Hepatocyte (in vitro differentiated cells): ENCODE results near the gene PALLD. TPM values are rescaled to one million over a fixed set of nuclear protein-coding genes. Genes with fewer than 3 reads are reported as not detected.

Experiments
- DNase-seq: peaks from one replicate; pipeline ENCODE4 v3.0.0-alpha.2; 2016; ENCODE audit warnings: low spot score
- H2AFZ ChIP-seq: fragments of 200-600 bp; sonication (generic); 2 replicates; pipeline ENCODE4 v1.6.0; 2016; ENCODE audit warnings: antibody characterized with exemption, mild to moderate bottlenecking
- H3K27ac ChIP-seq: fragments of 200-600 bp; sonication (generic); 2 replicates; pipeline ENCODE4 v1.5.1; 2016; ENCODE audit warnings: mild to moderate bottlenecking
- H3K27me3 ChIP-seq: fragments of 200-600 bp; sonication (generic); 2 replicates; pipeline ENCODE4 v1.6.1; 2016
- H3K36me3 ChIP-seq: fragments of 200-600 bp; sonication (generic); replicated peaks from 2 replicates; pipeline ENCODE4 v1.5.1; 2016; ENCODE audit warnings: low read depth; ENCODE audit not compliant: insufficient read depth
- H3K4me1 ChIP-seq: fragments of 200-600 bp; sonication (generic); 2 replicates; pipeline ENCODE4 v1.5.1; 2016; ENCODE audit warnings: mild to moderate bottlenecking, moderate library complexity; ENCODE audit not compliant: insufficient read depth
- H3K4me2 ChIP-seq: fragments of 200-600 bp; sonication (generic); 2 replicates; pipeline ENCODE4 v1.6.0; 2016
- H3K4me3 ChIP-seq: fragments of 200-600 bp; sonication (generic); 2 replicates; pipeline ENCODE4 v1.5.1; 2016; ENCODE audit warnings: mild to moderate bottlenecking
- H3K79me2 ChIP-seq: fragments of 200-600 bp; sonication (generic); 2 replicates; pipeline ENCODE4 v1.6.0; 2017; ENCODE audit warnings: mild to moderate bottlenecking
- H3K9me2 ChIP-seq: fragments of 200-600 bp; sonication (generic); replicated peaks from 2 replicates; pipeline ENCODE4 v1.6.0; 2017; ENCODE audit warnings: mild to moderate bottlenecking; ENCODE audit not compliant: insufficient read depth
- H3K9me3 ChIP-seq: fragments of 200-600 bp; sonication (generic); 2 replicates; pipeline ENCODE4 v1.5.1; 2016; ENCODE audit warnings: low read depth, mild to moderate bottlenecking
- H4K20me1 ChIP-seq: fragments of 200-600 bp; sonication (generic); 2 replicates; pipeline ENCODE4 v1.6.0; 2016; ENCODE audit warnings: mild to moderate bottlenecking; ENCODE audit not compliant: insufficient read depth, poor library complexity, severe bottlenecking
- EZH2 ChIP-seq: fragments of 200-600 bp; sonication (generic); IDR thresholded peaks from 2 replicates; pipeline ENCODE4 v1.6.1; 2016; ENCODE audit warnings: antibody characterized with exemption, mild to moderate bottlenecking, borderline replicate concordance
- EZH2phosphoT487 ChIP-seq: fragments of 200-600 bp; sonication (generic); IDR thresholded peaks from one replicate; pipeline ENCODE4 v1.6.1; 2018; ENCODE audit warnings: antibody characterized with exemption, mild to moderate bottlenecking, low read depth, moderate library complexity; ENCODE audit not compliant: unreplicated experiment, severe bottlenecking
- WGBS: methylation state at CpG from one replicate; pipeline ENCODE4 v1.1.6; 2016; ENCODE audit warnings: low lambda C conversion rate; ENCODE audit errors: missing lambda C conversion rate; 5-methylcytosine and 5-hydroxymethylcytosine counted together
- polyA plus RNA-seq: library from polyadenylated mRNA; unstranded; fragments of >200 nt; fragmentation: Nextera tagmentation; extraction: Ambion mirVana; gene quantifications from 2 replicates; pipeline ENCODE4 v1.2.1, GENCODE V29; 2016
- total RNA-seq: library from RNA; depleted of rRNA; stranded (reverse); fragments of >200 nt; gene quantifications from 2 replicates; pipeline ENCODE4 v1.2.3, GENCODE V29; 2014
- TF ChIP-seq, protein P1 (sequence below): fragments of 200-600 bp; sonication (generic); IDR thresholded peaks from 2 replicates; pipeline ENCODE4 v1.5.1; 2016; ENCODE audit warnings: antibody characterized with exemption, mild to moderate bottlenecking; ENCODE audit not compliant: poor library complexity

PALLD gene
- total and polyA plus RNA-seq, 2 experiments from 2014 or later: 82.7 to 85.2 TPM

DNA sequence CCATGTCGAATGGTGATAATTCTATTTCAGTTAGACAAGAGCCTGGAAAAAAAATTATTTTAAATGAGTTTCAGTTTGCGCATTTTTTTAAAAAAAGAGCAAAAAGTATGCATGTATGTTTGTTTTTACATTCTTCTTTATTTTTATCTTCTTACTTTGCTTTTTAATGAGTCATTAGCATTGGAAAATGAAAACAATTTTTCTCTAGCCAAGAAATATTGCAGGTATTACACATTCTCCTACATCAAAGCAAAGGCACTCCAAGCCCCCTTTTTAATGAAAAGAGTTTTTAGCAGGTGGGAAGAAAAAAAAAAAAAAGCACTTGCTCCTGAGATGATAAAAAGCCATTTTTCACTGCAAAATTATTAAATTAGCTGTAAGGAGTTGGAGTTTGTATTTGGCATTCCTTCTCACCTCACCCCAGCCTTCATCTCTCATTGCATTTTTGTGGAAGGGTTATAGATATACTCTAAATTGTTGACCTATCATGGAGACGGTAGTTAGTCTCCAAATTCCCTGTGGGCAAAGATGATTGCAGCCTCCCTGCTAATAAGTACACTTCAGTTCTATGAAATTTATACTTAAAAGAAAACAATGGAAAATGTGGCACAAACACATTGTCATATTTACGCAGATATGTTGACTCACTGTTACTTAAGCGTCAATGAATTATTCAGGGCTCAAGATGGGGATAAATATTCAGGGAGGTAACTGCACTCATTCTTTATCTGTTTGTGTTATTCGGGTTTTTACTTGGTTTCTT is 43.8 kb downstream of the PALLD start:
- WGBS: 85% methylated on average over 6 of the region's 6 CpGs
- TF ChIP-seq EZH2 (no peak), EZH2phosphoT487 (no peak)
- TF ChIP-seq, protein P1, sequence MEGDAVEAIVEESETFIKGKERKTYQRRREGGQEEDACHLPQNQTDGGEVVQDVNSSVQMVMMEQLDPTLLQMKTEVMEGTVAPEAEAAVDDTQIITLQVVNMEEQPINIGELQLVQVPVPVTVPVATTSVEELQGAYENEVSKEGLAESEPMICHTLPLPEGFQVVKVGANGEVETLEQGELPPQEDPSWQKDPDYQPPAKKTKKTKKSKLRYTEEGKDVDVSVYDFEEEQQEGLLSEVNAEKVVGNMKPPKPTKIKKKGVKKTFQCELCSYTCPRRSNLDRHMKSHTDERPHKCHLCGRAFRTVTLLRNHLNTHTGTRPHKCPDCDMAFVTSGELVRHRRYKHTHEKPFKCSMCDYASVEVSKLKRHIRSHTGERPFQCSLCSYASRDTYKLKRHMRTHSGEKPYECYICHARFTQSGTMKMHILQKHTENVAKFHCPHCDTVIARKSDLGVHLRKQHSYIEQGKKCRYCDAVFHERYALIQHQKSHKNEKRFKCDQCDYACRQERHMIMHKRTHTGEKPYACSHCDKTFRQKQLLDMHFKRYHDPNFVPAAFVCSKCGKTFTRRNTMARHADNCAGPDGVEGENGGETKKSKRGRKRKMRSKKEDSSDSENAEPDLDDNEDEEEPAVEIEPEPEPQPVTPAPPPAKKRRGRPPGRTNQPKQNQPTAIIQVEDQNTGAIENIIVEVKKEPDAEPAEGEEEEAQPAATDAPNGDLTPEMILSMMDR: no peak
- H3K4me1 ChIP-seq: no peaks in the 10 kb centered on the region
- H3K36me3 ChIP-seq: no peaks in the 10 kb centered on the region
- no peaks in the 10 kb centered on the region for H3K27me3 ChIP-seq
- H4K20me1 ChIP-seq: no peaks in the 10 kb centered on the region
- H3K79me2 ChIP-seq: no peaks in the 10 kb centered on the region
- H3K4me2 ChIP-seq: no peak overlapping the region
- no peak overlapping the region for H3K27ac ChIP-seq
- no peaks in the 10 kb centered on the region for H3K9me2 ChIP-seq
- no peak overlapping the region for H3K4me3 ChIP-seq
- DNase-seq: no peak
- H3K9me3 ChIP-seq: no peaks in the 10 kb centered on the region
- no peak overlapping the region for H2AFZ ChIP-seq

DNA sequence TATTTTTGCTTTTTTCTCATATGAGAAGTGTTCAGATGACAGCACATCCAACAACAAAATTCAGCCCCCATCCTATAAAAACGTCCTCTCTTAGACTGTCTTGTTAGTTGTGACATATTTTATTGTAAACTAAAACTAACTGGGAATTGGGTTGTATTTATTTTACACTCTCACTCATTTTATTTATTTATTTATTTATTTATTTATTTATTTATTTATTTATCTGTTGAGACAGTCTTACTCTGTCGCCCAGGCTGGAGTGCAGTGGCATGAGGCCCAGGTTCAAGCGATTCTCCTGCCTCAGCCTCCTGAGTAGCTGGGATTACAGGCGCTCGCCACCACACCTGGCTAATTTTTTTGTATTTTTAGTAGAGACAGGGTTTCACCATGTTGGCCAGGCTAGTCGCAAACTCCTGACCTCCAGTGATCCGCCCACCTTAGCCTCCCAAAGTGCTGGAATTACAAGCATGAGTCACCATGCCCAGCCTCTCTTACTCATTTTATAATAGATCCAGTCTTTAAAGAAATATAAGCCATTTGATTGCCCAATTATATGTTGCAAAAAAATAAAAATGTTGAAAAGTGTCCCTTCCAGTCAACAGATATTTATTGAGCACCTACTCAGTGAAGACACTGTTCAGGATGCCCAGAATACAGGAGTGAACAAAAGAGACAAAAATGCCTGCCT is 44.6 kb downstream of the PALLD start:
- Histone ChIP-seq H2AFZ (no peak overlapping the region), H3K79me2 (no peaks in the 10 kb centered on the region), H3K9me3 (no peaks in the 10 kb centered on the region), H3K4me1 (no peaks in the 10 kb centered on the region), H3K27ac (no peak overlapping the region), H4K20me1 (no peaks in the 10 kb centered on the region), H3K4me2 (no peak overlapping the region), H3K36me3 (no peaks in the 10 kb centered on the region), H3K9me2 (no peaks in the 10 kb centered on the region), H3K4me3 (no peak overlapping the region), H3K27me3 (no peaks in the 10 kb centered on the region)
- DNase-seq: no peak
- WGBS: 95% methylated on average over 7 of the region's 7 CpGs
- TF ChIP-seq, protein P1: no peak
- TF ChIP-seq EZH2: no peak
- no peak for TF ChIP-seq EZH2phosphoT487

DNA sequence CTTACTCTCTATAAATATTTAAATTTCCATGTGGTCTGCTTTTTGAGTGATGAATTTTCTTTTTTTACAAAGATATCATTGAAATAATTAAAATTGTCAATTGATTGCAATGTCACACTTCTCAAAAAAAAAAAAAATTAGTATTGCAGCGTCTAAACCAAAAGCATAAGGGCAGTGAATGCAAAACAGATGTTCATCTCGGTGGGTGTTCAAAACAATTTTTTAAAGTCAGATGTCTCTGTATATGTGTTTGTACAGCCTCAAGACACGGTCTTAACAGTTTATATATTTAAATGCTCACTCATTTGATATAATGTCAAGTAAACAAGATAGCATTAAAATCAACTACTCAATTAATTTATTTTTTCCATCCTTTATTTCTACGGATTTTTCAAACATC is 52.3 kb downstream of the PALLD start:
- H3K4me2 ChIP-seq: no peak overlapping the region
- H2AFZ ChIP-seq: no peak overlapping the region
- H3K4me1 ChIP-seq: no peaks in the 10 kb centered on the region
- no peak for DNase-seq
- 56% methylated on average over 4 of the region's 4 CpGs for WGBS
- H3K36me3 ChIP-seq: no peaks in the 10 kb centered on the region
- H3K4me3 ChIP-seq: no peak overlapping the region
- H3K27me3 ChIP-seq: no peaks in the 10 kb centered on the region
- TF ChIP-seq, protein P1: no peak
- TF ChIP-seq EZH2phosphoT487: no peak
- TF ChIP-seq EZH2: no peak
- H3K27ac ChIP-seq: no peak overlapping the region
- H4K20me1 ChIP-seq: no peaks in the 10 kb centered on the region
- no peaks in the 10 kb centered on the region for H3K79me2 ChIP-seq
- H3K9me3 ChIP-seq: no peaks in the 10 kb centered on the region
- H3K9me2 ChIP-seq: no peaks in the 10 kb centered on the region
